Mesodermal cell (in vitro differentiated cells): Measurements from ENCODE around the gene MORC4.

Experiments used
- H3K27ac ChIP-seq: 2 replicates; pipeline ENCODE4 v1.7.0; 2013; ENCODE audit warnings: mild to moderate bottlenecking, low read depth, low read length, moderate library complexity; ENCODE audit not compliant: severe bottlenecking
- H3K36me3 ChIP-seq: 2 replicates; pipeline ENCODE4 v1.7.1; 2013; ENCODE audit warnings: mild to moderate bottlenecking, low read length, moderate library complexity; ENCODE audit not compliant: control insufficient read depth, insufficient read depth
- H3K4me1 ChIP-seq: one replicate; pipeline ENCODE4 v1.7.1; 2013; ENCODE audit warnings: mild to moderate bottlenecking, low read length; ENCODE audit not compliant: insufficient read depth, control insufficient read depth, poor library complexity, severe bottlenecking
- H3K4me3 ChIP-seq: 2 replicates; pipeline ENCODE4 v1.7.0; 2013; ENCODE audit warnings: low read length, control low read depth, mild to moderate bottlenecking; ENCODE audit not compliant: insufficient read depth, poor library complexity, severe bottlenecking; ENCODE audit errors: extremely low read depth
- H3K9me3 ChIP-seq: 2 replicates; pipeline ENCODE4 v1.7.1; 2013; ENCODE audit warnings: mild to moderate bottlenecking, low read length, moderate library complexity; ENCODE audit not compliant: control insufficient read depth
- WGBS, 2 experiments: methylation state at CpG; one replicate each; pipeline ENCODE4 v1.1.5; 2013; ENCODE audit warnings: missing lambda C conversion rate in 2 of 2; ENCODE audit not compliant: insufficient coverage in 2 of 2; 5-methylcytosine and 5-hydroxymethylcytosine counted together

The MORC4 gene

DNA sequence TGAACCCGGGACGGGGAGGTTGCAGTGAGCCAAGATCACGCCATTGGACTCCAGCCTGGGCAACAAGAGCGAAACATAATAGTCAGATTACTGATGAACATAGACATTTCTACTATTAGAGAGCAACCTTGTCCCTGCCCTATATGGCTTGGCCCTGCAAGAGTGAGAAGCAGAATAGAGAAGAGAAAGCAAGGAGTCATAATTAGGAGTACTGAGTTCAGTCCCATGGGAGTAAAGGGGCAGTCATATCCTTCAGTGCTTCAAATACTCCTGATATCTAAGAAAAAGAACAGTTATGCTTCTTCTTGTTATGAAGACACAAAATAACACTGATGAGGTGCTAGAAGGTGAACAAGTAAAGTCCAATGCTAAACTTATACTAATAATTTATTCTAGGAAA lies 46.0 kb downstream of the MORC4 start:
- WGBS, 2 experiments: 80 to 90% methylated on average over 1 to 2 of the region's 4 CpGs
- no peak overlapping the region for H3K4me3 ChIP-seq
- no peak overlapping the region for H3K27ac ChIP-seq
- H3K9me3 ChIP-seq: no peaks in the 10 kb centered on the region
- H3K36me3 ChIP-seq: peaks cover 32% of the 10 kb centered on the region
- peaks cover 4% of the 10 kb centered on the region for H3K4me1 ChIP-seq

DNA sequence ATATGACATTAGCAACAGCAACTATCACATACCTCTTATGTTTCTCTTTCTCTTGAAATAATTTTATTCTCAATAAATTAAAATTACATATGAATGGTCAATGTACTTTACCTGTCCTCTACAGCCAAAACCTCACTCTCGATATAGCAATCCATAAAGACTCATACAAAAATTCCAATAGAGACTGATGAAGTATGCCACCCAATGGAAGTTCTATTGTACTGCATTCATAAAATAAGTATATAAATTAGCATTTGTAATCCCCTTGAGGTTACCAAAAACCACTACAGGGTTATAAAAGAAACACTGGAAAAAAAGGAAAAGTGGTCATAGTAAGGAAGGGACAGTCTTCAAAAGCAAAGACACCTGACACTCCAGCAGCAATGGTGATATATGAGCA lies 47.0 kb downstream of the MORC4 start:
- Histone ChIP-seq H3K4me3 (no peak overlapping the region), H3K9me3 (no peaks in the 10 kb centered on the region), H3K27ac (no peak overlapping the region), H3K4me1 (peaks cover 4% of the 10 kb centered on the region), H3K36me3 (peaks cover 27% of the 10 kb centered on the region)
- WGBS, 2 experiments: no CpG with 5 or more reads among the region's 1 CpG

DNA sequence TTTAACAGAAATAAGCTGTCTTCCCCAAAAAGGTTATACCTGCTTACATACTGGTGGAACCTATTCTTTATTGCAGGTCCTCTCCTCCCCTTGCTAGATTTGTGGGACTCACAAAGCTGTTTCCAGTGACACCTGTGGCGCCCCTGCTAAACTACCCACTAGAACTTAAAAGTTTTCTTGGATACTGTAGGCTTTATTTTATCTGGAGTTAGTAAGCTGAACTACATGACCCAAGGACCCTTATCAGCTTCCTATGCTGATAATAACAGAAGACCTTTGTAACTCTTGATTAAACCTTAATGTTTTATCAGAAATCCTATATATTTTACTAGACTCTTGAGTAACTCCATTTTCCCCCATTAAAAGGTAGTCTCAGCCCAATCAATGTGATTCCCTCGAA lies 47.5 kb downstream of the MORC4 start:
- peaks cover 4% of the 10 kb centered on the region for H3K4me1 ChIP-seq
- H3K9me3 ChIP-seq: no peaks in the 10 kb centered on the region
- no peak overlapping the region for H3K4me3 ChIP-seq
- WGBS, 2 experiments: no CpG with 5 or more reads among the region's 2 CpGs
- no peak overlapping the region for H3K27ac ChIP-seq
- peaks cover 26% of the 10 kb centered on the region for H3K36me3 ChIP-seq

DNA sequence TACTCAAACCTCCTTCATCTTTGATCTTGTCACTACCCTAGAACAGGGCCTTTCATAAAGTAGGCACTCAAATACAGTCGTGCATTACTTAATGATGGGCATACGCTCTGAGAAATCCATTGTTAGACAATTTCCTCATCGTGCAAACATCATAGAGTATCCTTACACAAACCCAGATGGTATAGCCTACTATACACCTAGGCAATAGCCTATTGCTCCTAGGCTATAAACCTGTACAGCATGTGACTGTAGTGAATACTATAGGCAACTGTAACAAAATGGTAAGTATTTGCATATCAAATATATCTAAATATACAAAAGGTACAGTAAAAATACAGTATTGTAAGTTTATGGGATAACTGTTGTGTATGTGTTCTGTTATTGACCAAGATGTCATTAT lies 47.9 kb downstream of the MORC4 start:
- 100% methylated on average over 1 of the region's 3 CpGs; no CpG with 5 or more reads in 1 of the 2 experiments for WGBS, 2 experiments
- Histone ChIP-seq H3K4me1 (peaks cover 4% of the 10 kb centered on the region), H3K4me3 (no peak overlapping the region), H3K36me3 (peaks cover 26% of the 10 kb centered on the region), H3K27ac (no peak overlapping the region), H3K9me3 (no peaks in the 10 kb centered on the region)

DNA sequence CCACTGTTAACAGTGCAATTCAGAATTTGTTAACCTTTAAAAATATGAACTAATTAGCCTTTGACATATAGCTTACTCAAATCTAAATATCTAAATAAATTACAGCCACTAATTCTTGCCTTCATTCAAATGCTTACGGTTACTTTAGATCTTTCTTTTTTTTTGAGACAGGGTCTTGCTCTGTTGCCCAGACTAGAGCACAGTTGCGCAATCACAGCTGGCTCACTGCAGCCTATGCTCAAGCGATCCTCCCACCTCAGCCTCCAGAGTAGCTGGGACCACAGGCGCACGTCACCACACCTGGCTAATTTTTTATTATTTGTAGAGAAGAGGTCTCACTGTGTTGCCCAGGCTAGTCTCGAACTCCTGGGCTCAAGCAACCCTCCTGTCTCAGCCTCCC lies 48.8 kb downstream of the MORC4 start:
- Histone ChIP-seq H3K9me3 (no peaks in the 10 kb centered on the region), H3K4me1 (peaks cover 4% of the 10 kb centered on the region), H3K27ac (no peak overlapping the region), H3K4me3 (no peak overlapping the region), H3K36me3 (peaks cover 24% of the 10 kb centered on the region)
- no CpG with 5 or more reads among the region's 6 CpGs for WGBS, 2 experiments

DNA sequence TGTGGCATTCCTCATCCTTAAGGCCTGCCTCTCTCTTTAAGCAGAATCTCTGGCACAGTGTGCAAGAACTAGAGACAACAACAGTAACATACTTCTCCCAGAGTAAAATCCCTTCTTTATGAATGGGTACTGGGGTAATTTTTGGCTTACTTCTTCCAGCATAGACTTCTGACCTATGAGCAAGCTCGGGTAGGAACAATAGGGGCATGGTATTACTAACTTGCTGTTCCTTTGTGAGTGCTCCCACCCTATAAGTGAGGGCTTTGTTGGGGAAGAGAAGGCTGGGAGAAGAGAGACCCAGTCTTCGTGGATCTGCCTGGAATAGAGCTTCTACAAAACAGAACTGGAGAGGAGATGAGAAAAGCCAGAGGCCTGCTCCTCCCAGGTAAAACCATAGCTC lies 49.6 kb downstream of the MORC4 start:
- WGBS, 2 experiments: no CpG with 5 or more reads among the region's 2 CpGs
- Histone ChIP-seq H3K4me1 (peaks cover 4% of the 10 kb centered on the region), H3K36me3 (peaks cover 24% of the 10 kb centered on the region), H3K27ac (no peak overlapping the region), H3K4me3 (no peak overlapping the region), H3K9me3 (no peaks in the 10 kb centered on the region)

DNA sequence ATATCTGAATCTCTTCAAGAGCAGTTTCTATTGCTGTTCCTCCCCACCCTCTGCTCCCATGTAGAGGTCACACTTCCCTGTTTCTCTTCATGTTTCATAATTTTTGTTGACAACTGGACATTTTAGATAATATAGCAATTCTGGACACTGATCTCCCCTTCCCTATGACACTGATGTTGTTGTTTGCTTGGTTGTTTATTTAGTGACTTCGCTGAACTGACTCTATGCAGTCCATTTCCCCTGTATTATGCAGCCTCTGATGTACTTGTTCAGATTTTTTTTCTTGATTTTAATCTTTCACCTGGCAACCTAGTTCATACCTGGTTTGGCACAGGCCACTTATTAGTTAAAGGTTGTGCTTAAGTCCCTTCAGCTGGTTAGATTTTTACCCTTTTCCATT lies 50.6 kb downstream of the MORC4 start:
- H3K4me1 ChIP-seq: no peaks in the 10 kb centered on the region
- no peak overlapping the region for H3K4me3 ChIP-seq
- no CpG with 5 or more reads among the region's 1 CpG for WGBS, 2 experiments
- H3K36me3 ChIP-seq: peaks cover 24% of the 10 kb centered on the region
- H3K27ac ChIP-seq: no peak overlapping the region
- H3K9me3 ChIP-seq: no peaks in the 10 kb centered on the region

DNA sequence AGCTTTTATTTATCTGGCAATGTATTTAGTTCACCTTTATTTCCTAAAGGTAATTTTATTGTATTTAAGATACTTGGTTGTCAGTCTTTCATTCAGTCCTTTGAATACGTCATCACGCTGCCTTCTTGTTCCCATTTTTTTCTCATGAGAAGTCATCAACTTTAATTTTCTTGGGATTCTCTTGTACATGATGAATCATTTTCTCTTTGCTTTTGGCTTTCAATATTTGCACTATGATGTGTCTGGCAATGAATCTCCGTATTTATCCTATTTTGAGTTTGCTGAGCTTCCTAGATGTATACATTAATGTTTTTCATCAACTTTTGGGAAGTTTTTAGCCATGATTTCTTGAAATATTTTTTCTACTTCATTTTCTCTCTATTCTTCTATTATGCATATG lies 51.4 kb downstream of the MORC4 start:
- Histone ChIP-seq H3K4me3 (no peak overlapping the region), H3K27ac (no peak overlapping the region), H3K4me1 (no peaks in the 10 kb centered on the region), H3K9me3 (no peaks in the 10 kb centered on the region), H3K36me3 (peaks cover 23% of the 10 kb centered on the region)
- no CpG with 5 or more reads among the region's 3 CpGs for WGBS, 2 experiments

DNA sequence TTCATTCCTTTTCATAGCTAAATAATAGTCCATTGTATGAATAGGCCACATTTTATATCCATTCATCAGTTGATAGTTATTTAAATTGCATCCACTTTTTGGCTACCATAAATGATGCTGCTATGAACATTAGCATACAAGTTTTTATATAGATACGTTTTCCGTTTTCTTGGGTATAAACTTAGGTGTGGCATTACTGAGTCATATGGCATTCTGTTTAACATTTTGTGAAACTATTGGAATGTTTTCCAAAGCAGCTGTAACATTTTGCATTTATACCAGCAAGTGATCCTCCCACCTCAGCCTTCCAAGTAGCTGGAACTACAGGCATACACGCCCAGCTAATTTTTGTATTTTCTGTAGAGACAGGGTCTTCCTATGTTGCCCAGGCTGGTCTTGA lies 53.5 kb downstream of the MORC4 start:
- no peak overlapping the region for H3K4me3 ChIP-seq
- no peaks in the 10 kb centered on the region for H3K9me3 ChIP-seq
- H3K27ac ChIP-seq: no peak overlapping the region
- no CpG with 5 or more reads among the region's 3 CpGs for WGBS, 2 experiments
- H3K36me3 ChIP-seq: peaks cover 22% of the 10 kb centered on the region
- no peaks in the 10 kb centered on the region for H3K4me1 ChIP-seq

DNA sequence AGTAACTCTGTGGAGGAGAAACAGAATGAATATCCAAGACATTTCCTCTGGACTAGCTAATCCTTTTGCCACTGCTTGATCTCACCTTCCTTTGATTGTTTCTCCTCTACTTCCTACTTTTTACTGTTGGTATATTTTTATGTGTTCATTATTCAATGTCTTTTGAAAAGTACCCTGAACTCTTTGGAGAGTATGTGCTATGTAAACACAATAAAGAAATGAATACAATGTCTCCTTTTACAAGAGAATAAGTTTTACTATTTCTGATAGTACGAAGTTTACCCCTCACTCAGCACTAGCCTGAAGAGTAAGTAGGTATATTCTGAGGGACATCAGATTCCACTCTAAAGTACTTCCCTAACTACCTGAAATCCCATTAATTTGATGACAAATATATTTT lies 59.9 kb downstream of the MORC4 start:
- Histone ChIP-seq H3K4me1 (no peaks in the 10 kb centered on the region), H3K9me3 (no peaks in the 10 kb centered on the region), H3K4me3 (no peak overlapping the region), H3K36me3 (peaks cover 45% of the 10 kb centered on the region), H3K27ac (no peak overlapping the region)
- no CpG with 5 or more reads among the region's 1 CpG for WGBS, 2 experiments

DNA sequence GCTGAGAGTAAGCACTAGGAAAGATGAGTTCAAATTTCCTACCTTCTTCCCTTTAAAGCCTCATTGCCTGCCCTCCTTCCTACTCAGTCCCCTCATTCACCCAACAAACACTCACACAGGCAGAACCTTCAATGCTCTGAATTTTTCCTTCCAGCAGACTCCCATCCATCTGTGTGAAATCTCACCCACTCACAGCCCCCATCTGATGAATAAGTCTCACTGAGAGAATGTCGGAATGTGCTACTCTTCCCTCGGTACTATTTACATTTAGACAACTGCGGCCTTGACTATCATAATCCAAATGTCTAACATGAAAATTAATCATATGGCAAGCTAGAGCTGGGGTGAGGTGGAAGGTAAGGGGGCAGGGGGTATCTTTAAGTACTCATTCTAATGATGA lies 60.4 kb downstream of the MORC4 start:
- Histone ChIP-seq H3K4me3 (no peak overlapping the region), H3K36me3 (peaks cover 45% of the 10 kb centered on the region), H3K27ac (no peak overlapping the region), H3K4me1 (no peaks in the 10 kb centered on the region), H3K9me3 (no peaks in the 10 kb centered on the region)
- no CpG with 5 or more reads among the region's 3 CpGs for WGBS, 2 experiments

DNA sequence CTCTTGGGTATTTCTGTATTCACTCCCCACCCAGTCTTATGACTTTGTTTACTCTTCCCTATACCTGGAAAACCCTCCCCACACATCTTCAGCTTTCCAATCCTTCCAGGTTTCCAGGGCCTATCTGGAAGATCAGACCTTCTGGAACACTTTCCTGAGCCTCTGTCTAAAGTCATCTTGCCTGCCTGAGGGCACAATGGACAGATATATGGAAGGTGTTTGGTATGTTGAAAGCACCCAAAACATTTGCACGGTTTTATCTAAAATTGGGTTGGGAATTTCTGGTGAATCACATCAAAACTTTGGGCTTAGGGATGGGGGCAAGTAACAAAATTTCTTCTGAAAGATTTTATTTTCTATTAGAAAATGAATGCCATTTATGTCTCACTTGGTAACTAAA lies 63.8 kb downstream of the MORC4 start:
- Histone ChIP-seq H3K4me3 (no peak overlapping the region), H3K4me1 (peaks cover 21% of the 10 kb centered on the region), H3K9me3 (no peaks in the 10 kb centered on the region), H3K27ac (no peak overlapping the region), H3K36me3 (peaks cover 27% of the 10 kb centered on the region)
- no CpG with 5 or more reads among the region's 1 CpG for WGBS, 2 experiments
